Measurements from ENCODE around the gene OR5T2.
"Not testable (repeated sequence)": the region's sequence is repeated elsewhere in the genome, so short reads cannot be mapped to it uniquely, and the experiment has no call there.

Gene OR5T2

DNA sequence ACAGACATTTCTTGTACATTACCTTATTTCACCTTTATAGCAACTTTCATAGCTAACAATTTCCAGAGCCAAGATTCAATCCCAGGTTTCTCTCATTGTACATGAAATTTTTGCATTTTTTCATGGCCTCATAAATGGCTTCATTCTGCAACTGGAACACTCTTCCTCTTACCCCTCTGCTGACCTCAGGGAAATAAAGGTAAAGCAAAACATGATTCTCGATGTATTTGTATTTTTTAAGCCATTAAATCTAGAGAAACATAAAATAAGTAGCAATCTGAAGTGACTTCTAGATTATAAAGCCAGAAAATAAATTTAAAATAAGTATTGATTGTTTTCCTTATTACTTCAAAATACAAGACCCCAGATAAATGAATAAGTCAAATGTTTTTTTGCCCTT lies at the start of gene OR5T2:
Gene OR5T2 (minus strand): TSS at position 101 of the 400 bp plus-strand sequence. CDS start 1,193 bp downstream, outside the sequence.
- no peak for DNase-seq

DNA sequence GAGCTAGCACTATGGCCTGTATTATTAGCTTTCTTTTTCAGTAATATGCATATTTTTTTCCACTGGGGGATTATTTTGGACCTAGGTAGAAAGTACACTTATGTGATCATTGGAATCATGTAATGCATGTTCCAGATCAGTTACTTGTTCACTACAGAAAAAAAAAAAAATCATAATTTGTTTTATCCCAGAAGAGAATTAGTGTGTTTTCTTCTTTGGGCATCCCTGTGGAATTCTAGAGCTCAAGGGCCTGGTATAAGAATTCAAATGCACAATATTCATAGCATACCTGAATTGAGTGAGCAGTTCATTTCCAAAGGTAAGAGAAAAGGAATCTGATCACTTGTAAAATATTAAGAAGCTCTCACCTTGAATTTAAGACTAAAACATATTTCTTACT lies 39.8 kb upstream of the OR5T2 start, which contains the start of gene OR5T1:
Gene OR5T1 (plus strand): TSS at position 301 of the 400 bp plus-strand sequence. CDS start 1,485 bp downstream, outside the sequence.
- no peak for DNase-seq

DNA sequence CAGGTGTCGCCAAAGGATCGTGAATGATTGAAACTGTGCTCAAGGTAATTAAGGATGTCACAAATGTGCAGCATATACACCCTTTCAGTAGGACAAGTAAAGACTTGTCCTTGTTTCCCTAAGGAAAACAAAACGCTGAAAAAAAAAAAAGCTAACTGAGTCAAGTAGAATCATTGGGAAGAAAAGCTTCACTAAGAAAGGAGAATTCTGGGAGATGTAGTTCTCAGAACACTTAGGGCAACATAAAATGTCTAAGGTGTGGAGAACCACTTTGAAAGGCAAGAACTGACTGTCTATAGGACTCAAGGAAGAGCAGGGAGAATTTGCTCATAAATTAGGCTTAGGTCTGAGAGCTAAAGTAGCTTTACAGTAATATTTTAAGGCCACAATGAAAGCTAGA lies 37.0 kb upstream of the OR5T2 start:
- DNase-seq: no peak

DNA sequence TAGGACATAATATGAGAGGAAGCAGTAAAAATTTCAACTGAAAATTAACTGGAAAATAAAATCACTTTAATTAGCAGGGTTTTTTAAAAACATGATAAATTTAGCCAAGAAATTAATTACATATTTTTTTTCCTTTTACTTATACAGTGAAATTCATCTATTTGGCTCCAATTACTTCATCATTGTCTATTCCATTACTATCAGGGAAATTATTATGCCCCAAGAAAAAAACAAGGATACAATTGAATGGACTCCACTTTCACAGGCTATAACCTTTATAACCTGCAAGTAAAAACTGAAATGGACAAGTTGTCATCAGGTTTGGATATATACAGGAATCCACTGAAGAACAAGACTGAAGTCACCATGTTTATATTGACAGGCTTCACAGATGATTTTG lies 17.9 kb upstream of the OR5T2 start, which contains the start of gene OR5T3:
Gene OR5T3 (plus strand): TSS at position 301 of the 400 bp plus-strand sequence. CDS start 0 bp downstream, at position 301.
- DNase-seq: no peak

DNA sequence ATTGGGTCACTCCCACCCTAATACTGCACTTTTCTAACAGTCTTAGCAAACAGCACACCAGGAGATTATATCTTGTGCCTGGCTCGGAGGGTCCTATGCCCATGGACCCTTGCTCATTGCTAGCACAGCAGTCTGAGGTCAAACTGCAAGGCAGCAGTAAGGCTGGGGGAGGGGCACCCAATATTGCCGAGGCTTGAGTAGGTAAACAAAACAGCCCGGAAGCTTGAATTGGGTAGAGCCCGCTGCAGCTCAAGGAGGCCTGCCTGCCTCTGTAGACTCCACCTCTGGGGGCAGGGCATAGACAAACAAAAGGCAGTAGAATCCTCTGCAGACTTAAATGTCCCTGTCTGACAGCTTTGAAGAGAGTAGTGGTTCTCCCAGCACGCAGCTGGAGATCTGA lies 14.3 kb downstream of the OR5T2 start:
- DNase-seq: not testable (repeated sequence)

DNA sequence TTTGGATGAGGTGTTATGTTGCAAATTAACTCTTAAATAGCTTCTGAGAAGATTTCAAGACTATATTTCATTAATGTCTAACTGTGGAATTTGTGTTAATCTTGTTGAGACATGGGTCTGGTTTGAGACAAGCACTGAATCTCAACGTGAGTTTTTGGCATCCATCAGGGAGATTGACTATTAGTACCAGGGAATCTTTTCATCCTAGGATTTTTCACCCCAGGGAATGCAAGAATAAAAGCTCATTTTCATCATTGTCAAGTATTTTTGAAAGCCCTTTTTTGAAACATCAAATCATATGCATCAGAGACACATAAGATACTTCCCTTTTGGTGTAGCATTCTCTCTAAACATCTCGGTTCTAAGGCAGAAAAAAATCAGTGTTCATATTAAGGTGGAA lies 19.5 kb downstream of the OR5T2 start:
- no peak for DNase-seq

DNA sequence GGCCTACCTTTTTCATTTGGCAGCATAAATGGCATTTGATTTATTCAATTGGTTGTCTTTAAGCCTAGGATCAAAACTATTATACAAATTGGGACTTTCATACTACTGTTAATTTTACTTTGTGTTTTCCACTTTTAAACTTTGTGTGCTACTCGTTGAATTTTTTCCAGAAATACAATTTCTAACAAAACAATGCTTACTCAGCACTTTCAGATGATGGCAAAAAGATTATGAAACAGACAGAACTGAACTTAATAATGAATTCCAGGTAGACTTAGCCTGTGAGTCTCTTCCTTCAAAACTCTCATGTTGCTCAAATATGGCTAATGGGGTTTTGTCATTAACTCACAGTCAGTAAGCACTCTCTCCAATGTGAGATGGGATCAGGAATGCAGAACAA lies 26.3 kb downstream of the OR5T2 start:
- DNase-seq: no peak

DNA sequence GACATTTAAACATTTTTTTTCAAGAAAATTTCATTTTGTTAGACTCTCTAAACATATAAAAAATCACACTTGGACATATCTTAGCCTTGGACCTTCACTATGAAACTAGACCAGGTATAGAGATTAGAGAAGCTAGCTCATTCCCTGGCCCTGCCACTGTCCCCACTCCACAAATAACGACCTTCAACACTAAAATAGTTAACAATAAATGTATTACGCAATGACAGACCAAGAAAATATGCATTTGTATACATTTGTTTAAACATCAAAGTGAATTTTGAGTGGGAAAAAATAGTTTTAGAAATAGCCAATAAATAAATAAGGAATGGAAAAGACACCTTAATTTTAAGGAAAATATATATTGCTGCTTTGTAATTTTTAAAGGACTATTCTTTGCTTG lies 36.7 kb downstream of the OR5T2 start:
- DNase-seq: no peak

DNA sequence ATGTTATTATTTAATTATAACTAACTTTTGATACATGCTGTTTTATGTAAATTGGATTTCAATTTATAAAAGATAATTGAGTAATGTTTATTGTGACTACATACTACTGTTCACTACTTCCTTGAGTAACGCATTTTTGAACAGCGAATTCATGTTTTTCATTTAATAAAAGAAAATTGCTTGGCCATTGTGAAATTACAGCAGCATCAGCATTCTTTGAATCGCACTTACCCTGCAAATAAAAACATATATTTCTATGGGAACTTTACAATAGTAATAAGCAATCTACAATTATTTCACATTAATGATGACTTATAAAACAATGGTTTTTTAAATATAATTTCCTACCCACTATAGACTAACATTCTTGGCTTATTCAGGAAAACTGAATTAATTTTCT lies 37.4 kb downstream of the OR5T2 start:
- no peak for DNase-seq

DNA sequence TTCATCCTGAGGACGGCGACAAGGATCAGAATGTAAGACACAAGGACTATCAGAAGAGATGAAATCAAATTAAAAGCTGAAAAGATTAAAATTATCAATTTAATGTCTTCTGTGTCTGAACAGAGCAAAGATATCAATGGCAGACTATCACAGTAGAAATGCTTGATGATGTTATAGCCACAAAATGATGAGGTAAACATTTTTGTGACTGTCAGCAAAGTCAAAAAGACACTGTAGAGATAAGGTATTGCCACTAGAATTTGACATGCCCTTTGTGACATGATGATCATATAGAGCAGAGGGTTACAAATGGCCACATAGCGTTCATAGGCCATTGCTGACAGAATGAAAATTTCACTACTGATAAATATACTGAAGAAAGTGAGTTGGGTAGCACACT lies 45.5 kb downstream of the OR5T2 start:
- no peak for DNase-seq

DNA sequence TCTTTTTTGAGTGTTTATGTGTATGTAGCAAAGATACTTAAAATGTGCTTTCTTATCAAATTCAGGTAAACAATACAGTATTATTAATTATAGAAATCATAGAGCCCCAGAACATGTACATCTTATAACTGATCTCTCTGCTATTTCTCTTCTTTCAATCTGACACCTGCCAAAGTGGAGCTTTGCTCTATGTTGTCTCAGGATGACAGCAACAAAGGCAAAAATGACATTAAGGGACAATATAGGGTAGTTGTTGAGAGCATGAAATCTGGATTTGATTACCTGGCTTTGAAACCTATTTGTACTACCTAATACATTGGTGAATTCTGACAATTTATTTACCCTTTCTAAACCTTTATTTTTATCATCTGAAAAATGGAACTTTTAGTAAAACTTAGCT lies 50.6 kb downstream of the OR5T2 start:
- no peak for DNase-seq
